Fibroblast of the aortic adventitia (primary cell): ENCODE results near the gene MRRF. TPM values are rescaled to one million over a fixed set of nuclear protein-coding genes. Genes with fewer than 3 reads are reported as not detected.

Source experiments
- DNase-seq: peaks from one replicate; pipeline ENCODE4 v3.0.0-alpha.2; 2010; ENCODE audit warnings: low read depth
- H3K4me3 ChIP-seq: 2 replicates; pipeline ENCODE4 v1.5.1; 2011; ENCODE audit warnings: low read depth, mild to moderate bottlenecking, control low read depth, low read length, moderate library complexity
- CTCF ChIP-seq: IDR thresholded peaks from 2 replicates; pipeline ENCODE4 v1.5.1; 2011; ENCODE audit warnings: mild to moderate bottlenecking, low read length, control low read depth, inconsistent platforms; ENCODE audit not compliant: insufficient read depth
- total RNA-seq: library from RNA; depleted of rRNA; stranded (reverse); fragments of >200 nt; gene quantifications from 2 replicates; pipeline ENCODE4 v1.2.3, GENCODE V29; 2012; ENCODE audit warnings: low replicate concordance

The MRRF gene
- total RNA-seq, 1 donor, result 40.0 TPM

DNA sequence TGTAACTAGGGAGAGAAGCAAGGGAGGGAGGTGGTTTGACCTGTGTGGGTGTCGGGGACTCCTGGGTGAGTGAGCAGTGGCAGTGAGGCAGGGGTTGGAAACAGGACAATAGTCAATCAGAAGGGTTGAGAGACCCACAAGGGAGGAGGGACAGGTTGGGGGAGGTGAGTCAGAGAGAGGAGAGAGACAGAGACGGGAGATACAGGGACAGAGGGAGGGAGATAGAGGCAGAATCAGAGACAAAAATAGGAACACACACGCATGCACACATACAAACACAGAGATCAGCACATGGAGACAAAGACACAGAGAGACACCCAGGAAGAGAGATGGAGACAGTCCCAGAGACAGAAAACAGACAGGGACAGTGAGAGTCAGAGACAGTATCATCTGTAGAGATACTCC, 66.8 kb downstream of the MRRF start:
- DNase-seq, result no peak
- TF ChIP-seq CTCF, result no peak
- H3K4me3 ChIP-seq, result no peak overlapping the region

DNA sequence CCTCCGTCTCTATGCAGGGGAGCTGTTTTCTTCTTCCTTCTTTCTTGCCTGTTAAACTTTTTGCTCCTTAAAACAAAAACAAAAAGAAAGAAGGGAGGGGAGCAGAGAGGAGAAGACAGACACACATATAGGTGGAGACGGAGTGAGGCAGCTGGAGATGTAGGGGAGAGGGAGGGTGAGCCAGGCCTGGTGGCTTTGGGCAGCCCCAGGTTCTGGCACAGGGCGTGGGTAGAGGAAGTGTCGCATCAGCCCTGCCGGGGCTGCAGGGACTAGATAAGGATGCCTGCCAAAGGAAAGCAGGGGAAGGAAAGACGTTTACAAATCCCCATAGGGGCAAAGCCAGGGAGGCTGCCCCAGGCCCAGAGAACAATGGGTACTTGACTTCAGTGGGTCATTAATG, 67.4 kb downstream of the MRRF start:
- DNase-seq, result no peak
- H3K4me3 ChIP-seq, result no peak overlapping the region
- TF ChIP-seq CTCF, result no peak

DNA sequence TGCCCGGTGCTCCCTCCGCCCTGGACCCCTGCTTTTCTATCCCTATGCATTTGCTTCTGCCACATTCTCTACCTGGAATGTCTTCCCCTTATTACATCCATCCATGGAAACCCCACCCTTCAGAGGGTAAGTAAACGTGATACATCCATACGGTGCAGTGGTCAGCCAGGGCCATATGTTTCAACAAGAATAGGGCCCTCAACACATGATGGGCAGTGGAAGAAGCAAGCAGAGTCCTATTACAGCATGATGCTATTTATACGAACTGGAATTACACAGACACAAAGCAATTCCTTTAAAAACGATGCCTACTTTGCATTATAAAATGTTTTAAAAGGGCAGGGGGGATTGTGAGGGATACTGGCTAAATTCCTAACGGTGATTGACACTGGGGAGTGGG, 68.0 kb downstream of the MRRF start:
- TF ChIP-seq CTCF, result no peak
- no peak overlapping the region for H3K4me3 ChIP-seq
- no peak for DNase-seq

DNA sequence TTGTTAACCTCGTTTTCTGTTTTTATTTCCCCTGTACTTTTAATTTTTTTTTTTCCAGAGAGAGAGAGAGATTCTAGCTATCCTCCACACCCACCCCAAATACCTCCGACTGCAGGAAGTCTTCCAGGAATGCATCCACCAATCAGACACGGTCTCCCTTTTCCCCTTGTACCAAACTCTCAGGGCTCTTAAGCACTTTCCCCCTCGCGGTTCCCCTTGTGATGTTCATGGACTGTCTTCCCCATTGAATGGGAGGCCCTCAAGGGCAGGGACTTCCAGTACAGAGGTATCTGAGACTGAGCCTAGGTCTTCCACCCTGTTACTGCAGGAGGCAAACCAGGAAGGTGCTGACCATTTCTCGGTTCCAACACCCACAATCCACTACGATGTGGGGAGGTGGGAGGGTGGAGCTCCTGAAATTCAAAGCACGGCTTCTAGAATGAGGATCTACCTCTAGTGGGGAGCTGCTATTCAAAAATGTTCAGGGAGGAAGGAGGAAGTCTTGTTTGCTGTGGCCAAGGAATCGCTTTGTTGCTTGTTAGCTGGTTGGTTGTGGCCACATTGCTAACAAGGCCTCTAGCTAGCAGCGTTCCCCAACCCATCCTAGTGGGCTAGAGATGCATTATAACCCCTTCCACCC, 68.6 kb downstream of the MRRF start:
- no peak for TF ChIP-seq CTCF
- no peak for DNase-seq
- H3K4me3 ChIP-seq, result no peak overlapping the region

GRCh38 chr9:122334916-122335315, 70.2 kb downstream of the MRRF start:
- no peak overlapping the region for H3K4me3 ChIP-seq
- no peak for TF ChIP-seq CTCF
- DNase-seq, result peak; percentile 45

GRCh38 chr9:122336189-122336588, 71.5 kb downstream of the MRRF start:
- no peak for DNase-seq
- no peak overlapping the region for H3K4me3 ChIP-seq
- TF ChIP-seq CTCF, result no peak
